Measurements from ENCODE around the gene AKAP13.
"Not testable (repeated sequence)": the region's sequence is repeated elsewhere in the genome, so short reads cannot be mapped to it uniquely, and the experiment has no call there.

AKAP13 gene

GRCh38 chr15:85781099-85781498, 400.7 kb downstream of the AKAP13 start:
- DNase-seq, result no peak

GRCh38 chr15:85782064-85782463, 401.7 kb downstream of the AKAP13 start:
- no peak for DNase-seq

- DNase-seq, result no peak
Measured at GRCh38 chr15:85785887-85786780, 405.7 kb downstream of the AKAP13 start.

DNA sequence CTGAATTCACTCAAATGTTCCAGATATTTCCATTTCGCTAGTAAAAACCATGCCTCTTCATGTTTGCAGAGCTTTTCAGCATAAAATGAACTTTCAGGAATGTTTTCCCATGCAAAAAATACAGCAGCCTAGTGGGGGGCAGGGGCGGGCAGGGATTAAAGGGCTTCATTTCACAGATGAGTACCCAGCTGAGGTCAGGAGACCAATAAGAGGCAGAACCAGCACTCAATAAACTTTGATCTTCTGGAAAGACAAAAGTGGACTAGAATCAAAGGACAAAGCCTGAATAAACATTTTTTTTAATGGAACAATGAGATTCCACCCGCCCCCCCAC, 406.3 kb downstream of the AKAP13 start:
- DNase-seq, result no peak

GRCh38 chr15:85788771-85789495, 408.5 kb downstream of the AKAP13 start:
- no peak for DNase-seq

- no peak for DNase-seq
Measured at GRCh38 chr15:85789496-85789875, 409.1 kb downstream of the AKAP13 start.

DNA sequence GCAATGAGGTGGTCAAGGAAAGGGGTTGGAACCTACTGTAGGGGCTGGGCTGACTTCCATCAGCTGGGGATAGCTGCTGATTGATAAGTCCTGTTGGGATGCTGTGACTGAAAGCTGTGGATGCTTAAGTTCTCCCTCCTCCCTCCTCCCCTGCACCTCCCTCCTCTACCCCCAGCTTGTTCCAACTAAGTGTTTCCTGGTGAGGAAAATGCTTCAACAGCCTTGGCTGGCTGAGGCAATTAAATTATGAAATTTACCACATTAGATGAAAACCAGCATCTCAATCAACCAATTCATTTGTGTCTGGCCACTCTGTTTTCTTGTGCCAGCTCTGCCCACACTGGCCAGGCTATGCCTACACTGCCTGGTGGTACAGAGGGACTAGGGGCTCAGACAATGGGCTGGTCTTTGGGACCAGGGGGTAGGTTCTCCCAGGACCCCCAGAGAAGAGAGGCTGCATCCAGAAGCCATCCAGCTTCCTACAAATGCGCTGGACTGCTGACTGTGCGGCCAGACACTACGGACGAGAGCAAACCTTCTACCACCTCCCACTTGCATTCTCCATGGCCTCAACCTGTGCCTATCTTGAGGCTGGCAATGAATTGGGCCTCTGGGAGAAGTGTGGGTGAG, 411.8 kb downstream of the AKAP13 start:
- DNase-seq, result no peak

DNA sequence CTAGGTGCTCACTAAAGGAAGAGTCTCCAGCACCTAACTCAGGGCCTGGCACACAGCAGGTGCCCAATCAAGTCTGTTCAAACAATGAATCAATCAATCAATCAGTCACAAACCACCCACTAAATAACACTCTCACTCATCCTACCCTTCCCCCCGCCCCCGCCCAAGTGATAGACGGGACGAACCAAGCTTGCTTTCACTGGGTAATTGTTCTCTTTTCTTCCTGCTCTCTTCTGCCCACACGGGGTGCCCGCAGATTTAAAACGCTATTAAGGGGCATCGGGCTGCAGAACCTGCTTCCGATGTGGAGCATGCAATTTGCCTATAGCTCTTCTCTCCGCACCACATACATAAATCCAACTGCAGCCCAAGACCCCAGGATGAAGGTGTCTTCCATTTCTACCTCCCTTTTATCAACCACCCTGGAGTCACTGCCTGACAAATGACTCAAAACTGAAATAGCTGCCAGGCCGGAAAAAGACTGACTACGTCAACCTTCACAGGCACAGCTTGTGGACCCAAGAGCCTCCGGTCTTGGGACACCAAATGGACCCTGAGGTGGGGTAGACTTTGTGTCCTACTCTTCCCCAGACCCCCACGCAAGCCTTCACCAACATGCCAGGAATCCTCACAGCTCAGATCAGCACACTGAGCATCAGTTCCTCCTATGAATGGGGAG, 412.6 kb downstream of the AKAP13 start:
- DNase-seq, result no peak

- peak; percentile 27 for DNase-seq
Measured at GRCh38 chr15:85793641-85794597, 413.5 kb downstream of the AKAP13 start.

DNA sequence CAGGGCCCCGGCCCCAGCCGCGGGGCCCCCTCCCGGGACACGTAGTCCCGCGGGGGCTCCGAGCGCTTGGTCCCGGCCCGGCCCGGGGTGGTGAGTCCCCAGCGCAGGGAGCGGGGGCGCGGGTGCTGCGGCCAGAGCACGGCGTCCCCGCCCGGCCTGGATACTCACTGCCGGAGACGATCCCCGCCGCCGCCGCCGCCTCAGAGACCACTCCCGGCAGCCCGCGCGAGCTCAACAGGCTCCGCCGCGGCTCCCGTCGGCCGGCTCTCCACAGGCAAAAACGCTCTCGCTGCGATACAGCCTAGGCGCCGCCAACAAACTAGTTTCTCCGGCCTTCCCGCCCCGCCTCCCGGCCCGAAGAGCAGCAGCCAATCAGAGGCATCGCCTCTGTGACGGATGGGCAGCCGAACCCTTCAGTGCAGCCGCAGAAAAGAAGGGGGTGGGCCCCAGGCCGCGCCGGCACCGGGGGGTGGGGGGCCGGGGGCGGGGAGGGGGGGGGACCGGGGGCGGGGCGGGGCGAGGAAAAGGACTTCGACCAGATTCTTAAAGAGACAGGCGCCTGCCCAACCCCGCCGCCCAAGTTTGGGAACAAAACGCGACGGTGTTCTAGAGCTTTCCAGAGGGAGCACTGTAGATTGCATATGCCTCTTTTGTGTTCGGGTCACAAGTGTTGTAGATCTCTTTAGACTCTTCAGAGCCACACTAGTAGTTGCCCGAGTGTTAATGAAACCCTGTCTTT, 414.4 kb downstream of the AKAP13 start, which contains the start of gene KLHL25:
Gene KLHL25 (minus strand): TSS at position 328 of the 739 bp plus-strand sequence. CDS start 25,115 bp downstream, outside the sequence.
- DNase-seq, result peak; percentile 90

- DNase-seq, result no peak
Measured at GRCh38 chr15:85795337-85796305, 415.2 kb downstream of the AKAP13 start.

- not testable (repeated sequence) for DNase-seq
Measured at GRCh38 chr15:85796371-85796770, 416.0 kb downstream of the AKAP13 start.

Measured in activated CD4-positive, alpha-beta T cell treated with anti-CD3 and anti-CD28 coated beads, Interleukin-2, amount 50 U/mL, for 1 hour (primary cell).